DMS153 treated with DMSO at 0.1 percent for 48 hours (cell line): Measurements from ENCODE around the gene ZNRD2.

Experiments used
- DNase-seq: peaks from one replicate; lab custom pipeline; 2025; ENCODE audit not compliant: unreplicated experiment; lab: John Stamatoyannopoulos, UW

Gene ZNRD2

DNA sequence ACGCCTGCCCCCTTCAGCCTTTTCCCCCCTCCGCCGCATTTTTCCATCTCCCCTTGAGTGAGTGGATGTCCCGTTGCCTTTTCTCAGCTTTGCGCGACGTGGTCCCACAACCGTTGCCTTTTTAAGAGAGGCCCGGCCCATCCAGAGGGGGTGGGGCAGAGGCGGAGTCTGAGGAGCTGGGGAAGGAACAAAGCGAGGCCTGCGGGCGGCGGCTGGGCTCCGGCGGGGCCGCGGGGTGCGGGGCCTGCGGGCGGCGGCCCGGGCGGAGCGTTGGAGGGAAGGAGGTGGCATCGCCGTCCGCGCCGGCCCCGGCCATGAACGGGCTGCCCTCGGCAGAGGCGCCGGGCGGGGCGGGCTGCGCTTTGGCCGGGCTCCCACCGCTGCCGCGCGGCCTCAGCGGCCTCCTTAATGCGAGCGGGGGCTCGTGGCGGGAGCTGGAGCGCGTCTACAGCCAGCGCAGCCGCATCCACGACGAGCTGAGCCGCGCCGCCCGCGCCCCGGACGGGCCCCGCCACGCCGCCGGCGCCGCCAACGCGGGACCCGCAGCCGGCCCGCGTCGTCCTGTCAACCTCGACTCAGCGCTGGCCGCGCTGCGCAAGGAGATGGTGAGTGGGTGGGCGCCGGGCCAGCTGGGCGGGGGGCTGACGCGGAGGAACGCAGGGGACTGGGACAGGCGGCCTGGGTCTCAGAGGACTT, 2.2 kb downstream of the ZNRD2 start, which contains the start of gene FAM89B:
TSS of gene FAM89B (plus strand) at position 183 of the 696 bp plus-strand sequence. CDS start at position 315, 132 bp downstream.
- peak; percentile 53 for DNase-seq

DNA sequence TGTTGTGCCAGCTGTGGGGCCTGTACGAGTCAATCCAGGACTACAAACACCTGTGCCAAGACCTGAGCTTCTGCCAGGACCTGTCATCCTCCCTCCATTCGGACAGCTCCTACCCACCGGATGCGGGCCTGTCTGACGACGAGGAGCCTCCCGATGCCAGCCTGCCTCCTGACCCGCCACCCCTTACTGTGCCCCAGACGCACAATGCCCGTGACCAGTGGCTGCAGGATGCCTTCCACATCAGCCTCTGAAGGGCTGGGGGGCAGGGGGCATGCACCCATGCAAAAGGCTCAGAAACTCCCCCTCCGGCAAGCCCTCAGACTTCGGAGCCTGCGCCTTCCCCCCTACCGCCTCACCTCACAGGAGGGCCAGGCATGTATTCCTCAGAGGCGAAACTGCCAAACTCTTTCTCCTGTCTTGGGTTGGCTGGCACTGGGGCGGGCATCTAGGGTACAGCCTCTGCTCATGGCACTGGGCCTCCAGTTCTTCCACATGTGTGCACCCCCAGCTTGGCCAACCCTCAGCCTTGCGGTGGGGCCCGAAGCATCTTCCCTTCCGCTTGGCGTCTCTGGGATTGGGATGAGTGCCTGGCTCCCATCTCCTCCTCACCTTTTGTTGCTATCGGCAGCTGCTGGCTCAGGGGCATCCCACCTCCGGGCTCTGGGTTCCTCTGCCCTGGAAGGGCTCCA, 3.3 kb downstream of the ZNRD2 start:
- no peak for DNase-seq

DNA sequence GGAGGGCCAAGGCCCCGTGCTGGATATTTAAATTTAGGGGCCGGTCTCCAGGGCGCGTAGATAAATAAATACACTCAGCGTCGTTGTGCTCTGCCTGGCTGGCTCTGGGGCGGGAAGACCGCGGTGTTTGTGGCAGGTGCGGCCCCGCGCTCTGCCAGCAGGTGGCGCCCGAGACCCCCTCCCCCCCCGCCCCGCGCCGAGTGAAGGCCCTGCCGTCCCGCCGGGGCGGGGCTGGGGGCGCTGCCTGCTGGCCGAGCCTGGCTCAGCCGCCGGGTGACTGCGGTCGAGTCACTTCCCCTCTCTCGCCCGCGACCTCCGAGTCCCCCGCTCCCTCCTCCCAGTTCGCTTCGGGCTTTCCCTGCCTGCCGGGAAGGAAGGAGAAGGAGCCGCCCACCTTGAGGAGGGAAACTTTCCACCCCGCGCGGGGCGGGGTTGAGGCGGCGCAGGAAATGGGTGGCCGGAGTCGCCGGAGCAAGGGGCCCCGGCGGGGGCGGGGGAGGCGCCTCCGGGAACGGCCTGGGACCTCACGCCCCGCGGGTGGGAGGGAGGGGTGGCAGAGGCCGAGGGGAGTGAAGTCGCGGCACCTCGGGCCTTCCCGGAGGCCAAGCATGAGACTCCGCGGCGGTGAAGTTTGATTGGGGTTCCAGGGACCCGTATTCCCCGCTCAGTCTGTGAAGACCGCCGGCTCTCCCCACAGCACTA, 4.0 kb downstream of the ZNRD2 start:
- DNase-seq, result peak; percentile 53

DNA sequence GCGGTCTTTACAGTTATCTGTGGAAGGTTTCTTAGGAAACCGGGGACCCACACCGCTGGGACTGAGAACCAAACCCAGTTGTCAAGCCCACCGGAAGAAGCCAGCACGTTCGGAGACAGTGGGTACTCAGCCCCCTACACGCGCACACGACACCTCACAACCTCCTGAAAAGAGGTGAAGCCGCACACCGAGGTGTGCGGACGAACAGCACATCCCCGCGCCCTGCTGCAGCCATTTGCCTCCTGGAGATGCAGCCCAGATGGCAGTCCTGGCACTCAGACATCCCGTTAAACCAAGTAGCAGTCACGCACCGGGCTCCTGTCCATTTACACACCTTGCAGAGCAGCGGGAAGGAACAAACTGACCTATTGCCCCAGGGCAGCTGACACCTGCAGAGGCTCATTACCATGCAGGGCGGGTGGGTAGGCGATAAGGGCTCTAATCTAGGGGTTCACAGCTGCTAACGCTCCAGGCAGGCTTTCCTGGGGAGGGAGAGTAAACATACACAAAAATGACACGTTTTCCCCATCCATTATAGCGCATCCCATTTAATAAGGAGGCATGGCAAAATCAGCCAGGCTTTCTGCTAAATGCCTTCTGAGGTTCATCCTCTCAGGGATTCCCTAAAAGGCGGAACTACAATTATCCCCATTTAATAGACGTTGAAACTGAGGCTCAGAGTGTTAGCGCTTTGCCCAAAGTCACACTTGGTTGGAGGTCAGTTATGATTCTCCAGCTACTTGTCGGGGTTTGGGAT, 4.7 kb downstream of the ZNRD2 start:
- no peak for DNase-seq

DNA sequence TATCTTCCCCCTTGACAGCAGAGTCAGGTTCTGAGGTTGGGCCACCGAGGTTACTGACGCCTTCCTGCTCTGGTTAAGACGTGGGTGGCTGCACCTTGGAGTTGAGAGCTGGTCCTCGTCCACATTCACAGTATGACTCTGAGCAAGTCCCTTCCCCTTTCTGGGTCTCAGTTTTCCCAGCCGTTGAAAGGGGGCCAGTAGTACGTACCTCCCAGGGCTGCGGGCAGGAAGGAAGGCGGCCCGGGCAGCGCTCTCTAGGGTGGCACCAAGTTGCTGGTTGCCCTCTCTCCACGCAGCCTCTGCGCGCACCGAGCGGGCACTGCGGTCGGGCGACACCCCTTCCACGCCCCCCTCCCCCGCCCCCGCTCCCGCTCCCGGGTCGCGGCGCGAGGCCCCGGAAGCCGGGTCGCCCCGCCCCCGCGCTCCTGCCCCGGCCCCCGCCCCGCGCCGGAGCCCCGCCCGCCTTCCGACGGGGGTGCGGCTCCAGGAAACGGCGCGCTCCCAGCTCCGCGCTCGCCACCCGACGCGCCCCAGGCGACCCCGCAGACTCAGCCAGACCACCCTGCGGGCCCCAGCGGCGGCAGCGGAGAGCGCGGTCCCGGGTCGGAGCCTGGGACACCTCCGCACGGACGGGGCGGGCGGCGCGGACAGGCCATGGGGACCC, 5.4 kb downstream of the ZNRD2 start, which contains the start of gene EHBP1L1:
TSS of gene EHBP1L1 (plus strand) at position 486 of the 664 bp plus-strand sequence. CDS start 250 bp downstream, outside the sequence.
- DNase-seq, result no peak

DNA sequence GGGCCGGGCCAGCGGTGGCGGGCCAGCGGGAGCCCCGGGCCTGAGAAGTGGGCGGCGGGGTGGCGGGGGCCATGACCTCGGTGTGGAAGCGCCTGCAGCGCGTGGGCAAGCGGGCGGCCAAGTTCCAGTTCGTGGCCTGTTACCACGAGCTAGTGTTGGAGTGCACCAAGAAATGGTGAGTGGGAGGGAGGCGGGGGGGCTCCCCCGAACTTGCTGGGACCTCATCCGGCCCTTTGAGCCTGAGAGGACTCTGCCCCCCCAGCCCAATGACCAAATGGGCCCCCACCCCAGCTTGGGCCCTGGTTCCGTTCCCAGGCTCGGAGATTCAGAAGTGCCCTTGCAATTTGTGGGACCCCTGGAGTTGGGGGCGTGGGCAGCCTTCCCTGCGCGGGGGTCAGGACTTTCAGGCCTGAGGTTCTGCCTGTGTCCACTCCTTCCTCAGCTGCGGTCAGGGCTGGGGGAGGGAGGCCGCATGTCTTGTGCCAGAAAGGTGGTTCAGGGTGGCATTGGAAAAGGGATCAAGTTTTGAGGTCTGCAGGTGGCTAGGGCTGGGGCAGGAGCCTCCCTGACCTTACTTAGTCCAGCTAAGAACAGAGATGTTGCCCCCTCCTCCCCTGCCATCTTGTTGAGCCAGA, 6.1 kb downstream of the ZNRD2 start:
- DNase-seq, result no peak

DNA sequence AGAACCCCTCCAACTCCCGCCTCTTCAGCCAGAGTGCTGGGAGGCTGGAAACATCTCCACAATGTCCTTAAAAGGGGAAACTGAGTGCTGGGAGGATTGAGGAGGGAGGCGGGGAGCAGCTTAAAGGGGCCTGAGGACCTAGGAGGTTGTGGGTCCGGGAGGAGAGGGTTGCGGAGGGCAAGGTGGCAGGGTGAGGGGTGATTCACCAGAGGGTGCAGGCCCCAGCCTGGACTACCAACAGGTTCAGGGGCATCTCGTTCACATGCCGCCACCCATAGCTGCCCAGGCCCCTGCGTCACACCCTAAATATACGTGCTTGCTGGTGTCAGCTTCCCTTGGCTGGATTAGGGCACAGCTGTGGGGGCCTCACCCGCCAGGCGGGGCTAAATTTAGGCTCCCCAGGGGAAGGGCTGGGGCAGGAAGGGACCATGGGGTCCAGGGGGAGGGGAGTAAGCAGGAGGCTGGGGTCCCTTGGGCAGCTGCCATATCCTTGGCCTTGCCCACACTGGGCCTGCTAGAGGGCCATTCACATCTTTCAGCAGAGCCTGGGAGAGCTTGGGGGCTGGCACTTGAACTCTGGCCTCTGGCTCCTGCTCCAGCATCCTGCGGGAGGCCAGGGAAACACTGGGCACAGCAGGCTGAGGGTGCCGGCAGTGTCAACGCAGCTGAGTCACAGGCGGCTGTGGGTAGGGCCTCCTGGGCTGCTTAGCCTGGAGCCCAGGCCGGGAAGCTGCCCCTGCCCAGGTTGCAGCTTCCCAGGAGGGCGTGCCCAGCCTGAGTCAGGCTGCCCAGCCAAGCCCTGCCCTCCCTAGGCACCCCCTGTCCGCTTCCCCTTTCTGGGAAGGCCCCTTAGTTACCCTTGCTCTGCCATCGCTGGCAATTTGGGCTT, 6.8 kb downstream of the ZNRD2 start:
- DNase-seq, result no peak

DNA sequence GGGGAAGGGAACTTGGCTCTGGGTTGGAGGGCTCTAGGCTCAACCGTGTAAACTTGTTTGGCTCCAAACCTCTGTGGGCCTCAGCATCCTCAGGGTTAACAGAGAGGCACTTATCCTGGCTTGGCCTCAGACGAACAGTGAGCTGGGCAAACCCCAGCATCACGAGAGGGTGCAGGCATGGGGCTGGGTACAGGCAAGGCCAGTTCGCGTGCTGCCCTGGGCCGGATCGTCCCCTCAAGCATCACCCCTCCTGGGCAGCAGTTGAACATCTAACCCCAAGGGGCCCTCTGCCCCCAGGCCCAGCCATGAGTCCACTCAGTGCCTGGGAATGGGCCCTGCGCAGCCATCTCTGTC, 7.5 kb downstream of the ZNRD2 start:
- no peak for DNase-seq

DNA sequence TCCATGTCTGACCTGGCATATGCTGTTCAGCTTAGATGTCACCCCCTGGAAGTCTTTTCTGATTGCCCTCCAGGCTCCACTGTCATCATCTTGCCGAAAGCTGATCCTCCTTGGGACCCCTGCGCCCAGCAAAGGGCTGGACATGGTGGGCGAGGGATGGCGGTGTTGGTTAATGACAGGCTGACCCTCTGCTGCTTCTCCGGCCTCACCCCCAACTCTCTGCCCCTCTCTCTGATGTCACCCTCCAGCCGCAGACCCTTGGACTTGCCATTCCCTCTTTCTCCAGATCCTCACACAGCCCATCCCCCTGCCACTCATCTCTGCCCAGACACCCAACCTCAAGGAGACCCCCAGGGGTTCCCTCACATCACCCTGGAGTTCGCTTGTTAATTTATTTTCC, 7.9 kb downstream of the ZNRD2 start:
- no peak for DNase-seq

DNA sequence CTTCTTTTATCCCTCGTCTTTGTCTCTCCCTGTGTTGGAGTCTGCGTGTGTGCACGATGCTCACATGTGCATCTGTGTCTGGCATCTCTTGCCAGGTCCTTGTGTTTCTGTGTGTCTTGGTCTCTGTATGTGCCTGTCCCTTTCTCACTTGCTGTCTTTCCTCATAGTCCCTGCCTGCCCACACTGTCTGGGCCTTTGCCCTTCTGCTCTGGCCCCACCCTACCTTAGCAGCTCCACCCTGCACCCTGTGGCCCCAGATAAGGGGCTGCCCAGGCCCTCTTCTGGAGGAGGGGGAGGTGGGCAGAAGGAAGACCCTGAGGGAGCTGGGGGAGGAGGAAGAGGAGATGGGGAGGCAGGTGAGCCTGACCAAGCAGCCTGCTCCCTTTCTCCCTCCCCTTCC, 8.4 kb downstream of the ZNRD2 start:
- no peak for DNase-seq

DNA sequence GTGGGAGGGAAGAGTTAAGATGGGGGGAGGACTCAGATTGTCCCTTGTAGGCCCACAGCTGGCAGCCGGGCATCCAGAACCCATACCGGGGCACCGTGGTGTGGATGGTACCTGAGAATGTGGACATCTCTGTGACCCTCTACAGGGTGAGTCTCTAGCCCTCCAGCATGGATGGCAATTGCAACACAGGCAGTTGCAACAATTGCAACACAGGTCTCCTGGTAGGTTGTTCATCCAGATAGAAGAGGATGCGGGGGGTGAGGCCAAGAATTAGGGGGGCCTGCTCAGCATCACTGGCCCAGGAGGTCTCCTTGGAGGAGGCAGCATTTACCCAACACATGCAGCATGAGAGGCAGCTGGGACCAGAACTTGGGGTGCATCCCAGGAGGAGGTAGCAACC, 9.0 kb downstream of the ZNRD2 start:
- DNase-seq, result no peak

DNA sequence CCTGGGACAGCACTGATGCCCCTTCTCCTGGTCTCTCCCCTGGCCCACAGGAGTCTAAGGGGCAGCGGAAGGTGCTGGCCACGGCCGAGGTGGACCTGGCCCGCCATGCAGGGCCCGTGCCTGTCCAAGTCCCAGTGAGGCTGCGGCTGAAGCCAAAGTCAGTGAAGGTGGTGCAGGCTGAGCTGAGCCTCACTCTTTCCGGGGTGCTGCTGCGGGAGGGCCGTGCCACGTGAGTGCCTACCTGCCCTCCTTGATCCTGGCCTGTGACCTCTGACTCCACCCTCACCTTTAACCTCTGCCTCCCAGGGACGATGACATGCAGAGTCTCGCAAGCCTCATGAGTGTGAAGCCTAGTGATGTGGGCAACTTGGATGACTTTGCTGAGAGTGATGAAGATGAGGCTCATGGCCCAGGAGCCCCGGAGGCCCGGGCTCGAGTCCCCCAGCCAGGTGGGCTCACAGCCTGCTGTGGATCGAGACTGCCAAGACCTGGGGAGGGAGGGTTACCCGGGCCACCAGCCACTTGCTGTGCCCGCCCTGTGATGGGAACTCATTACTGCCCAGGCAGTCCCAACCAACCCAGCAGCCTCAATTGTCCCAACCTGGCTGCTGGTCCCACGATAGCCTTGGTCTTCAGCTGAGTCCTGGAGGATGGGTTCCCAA, 9.9 kb downstream of the ZNRD2 start:
- no peak for DNase-seq

DNA sequence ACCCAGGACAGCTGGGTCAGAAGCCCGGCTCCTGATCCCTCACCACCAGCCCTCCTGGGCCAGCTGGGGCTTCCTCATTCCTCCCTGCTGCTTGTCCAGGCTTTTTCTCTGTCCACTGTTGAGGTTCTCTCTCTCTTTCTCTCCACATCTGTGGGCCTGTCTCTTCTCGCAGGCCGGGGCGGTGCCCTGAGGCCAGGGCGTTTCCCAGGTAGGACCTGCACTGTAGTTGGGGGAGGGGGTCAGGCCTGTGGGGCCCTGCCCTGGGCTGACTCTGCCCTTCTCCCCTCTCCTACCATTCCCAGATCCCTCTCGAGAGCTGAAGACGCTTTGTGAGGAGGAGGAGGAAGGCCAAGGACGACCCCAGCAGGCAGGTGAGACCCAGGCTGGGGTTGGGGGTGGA, 10.5 kb downstream of the ZNRD2 start:
- no peak for DNase-seq

DNA sequence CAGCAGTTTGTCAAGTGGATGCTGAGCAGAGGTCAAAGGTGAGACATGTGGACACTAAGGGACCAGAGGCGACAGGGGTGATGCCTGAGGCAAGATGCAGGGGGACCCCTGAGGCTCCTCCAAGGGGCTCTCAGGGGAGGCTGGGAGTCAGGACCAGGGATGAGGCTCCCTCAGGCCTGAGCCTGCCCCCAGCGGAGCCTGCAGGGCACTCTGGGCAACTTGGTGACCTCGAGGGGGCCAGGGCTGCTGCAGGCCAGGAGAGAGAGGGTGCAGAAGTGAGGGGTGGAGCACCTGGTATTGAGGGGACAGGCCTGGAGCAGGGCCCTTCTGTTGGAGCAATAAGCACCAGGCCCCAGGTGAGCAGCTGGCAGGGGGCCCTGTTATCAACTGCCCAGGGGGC, 11.7 kb downstream of the ZNRD2 start:
- DNase-seq, result no peak

DNA sequence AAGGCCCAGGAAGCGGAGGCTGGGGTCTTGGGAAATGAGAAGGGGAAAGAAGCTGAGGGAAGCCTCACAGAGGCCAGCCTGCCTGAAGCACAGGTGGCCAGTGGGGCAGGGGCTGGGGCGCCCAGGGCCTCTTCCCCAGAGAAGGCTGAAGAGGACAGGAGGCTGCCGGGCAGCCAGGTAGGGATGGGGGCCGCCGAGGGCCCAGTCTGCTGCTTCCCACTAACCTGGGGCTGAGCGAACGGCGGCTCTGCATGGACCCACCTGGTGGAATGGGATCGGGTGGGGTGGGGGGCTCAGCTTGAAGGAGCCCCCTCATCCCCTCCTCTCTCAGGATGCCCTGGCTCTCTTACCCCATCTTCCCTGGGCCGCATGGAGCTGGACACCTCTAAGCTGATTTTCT, 13.3 kb downstream of the ZNRD2 start:
- no peak for DNase-seq

DNA sequence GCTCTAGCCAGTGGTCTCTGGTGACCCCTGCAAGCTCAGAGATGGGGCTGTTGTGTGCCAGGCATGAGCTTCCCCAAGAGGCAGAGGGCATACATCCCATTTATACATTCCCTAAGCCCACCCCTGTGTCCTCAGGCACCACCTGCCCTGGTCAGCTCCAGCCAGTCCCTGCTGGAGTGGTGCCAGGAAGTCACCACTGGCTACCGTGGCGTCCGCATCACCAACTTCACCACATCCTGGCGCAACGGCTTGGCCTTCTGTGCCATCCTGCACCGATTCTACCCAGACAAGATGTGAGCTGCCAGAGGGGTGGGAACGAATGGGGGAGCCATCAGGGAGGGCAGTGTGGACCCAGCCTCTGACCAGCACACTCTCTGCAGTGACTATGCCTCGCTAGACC, 13.8 kb downstream of the ZNRD2 start:
- DNase-seq, result no peak

DNA sequence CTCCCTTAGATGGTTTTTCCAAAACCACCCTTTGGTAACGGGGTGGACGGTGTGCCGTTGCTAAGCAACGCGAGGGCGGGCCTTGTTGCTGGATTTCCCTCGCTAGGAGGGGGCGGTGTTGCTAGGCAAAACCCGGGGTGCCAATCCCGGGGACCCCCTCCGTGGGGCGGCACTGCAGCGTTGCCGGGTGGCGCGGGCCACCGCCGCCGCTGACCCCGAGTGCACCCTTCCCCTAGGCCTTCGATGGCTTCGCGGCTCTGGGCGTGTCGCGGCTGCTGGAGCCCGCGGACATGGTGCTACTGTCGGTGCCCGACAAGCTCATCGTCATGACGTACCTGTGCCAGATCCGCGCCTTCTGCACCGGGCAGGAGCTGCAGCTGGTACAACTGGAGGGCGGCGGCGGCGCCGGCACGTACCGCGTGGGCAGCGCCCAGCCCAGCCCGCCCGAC, 14.5 kb downstream of the ZNRD2 start:
- no peak for DNase-seq

DNA sequence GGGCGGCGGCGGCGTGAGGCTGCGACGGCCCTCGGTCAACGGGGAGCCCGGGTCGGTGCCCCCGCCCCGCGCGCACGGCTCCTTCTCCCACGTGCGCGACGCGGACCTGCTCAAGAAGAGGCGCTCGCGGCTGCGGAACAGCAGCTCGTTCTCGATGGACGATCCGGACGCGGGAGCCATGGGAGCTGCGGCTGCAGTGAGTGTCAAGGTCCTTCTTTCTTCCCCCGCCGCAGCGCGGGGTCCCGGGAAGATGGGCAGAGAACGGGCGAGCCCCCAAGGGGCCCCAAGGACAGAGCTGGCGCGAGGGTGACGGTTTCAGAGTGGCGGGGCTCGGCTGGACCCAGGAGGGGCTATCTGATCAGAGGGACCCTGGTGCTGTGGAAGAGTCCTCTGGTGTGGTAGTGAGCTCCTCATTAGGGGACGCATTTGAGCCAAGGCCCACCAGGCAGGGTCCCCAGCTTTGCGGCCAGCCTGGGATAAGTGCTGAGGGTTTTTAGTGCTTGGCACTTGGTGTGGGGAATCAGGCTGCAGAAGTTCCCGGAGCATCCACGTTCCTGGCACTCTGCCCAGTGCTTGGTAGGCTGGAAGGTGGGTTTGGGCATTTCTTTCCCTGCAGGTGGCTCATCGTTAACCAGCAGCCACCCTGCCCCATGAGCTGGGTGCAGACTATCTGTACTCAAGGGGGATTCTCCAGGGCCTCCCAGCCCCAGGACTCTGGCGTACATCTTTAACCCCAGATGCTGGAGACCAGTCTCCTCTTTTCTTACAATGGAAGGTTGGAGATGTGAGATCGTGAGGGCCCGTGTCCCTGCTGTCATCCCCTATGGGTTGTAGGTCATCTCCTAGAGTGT, 15.3 kb downstream of the ZNRD2 start:
- no peak for DNase-seq
